Peyer's patch (tissue), 4 donors: ENCODE measurements around the gene RNF225. TPM values are rescaled to one million over a fixed set of nuclear protein-coding genes. Genes with fewer than 3 reads are reported as not detected.

Source experiments
- DNase-seq, 3 donors: peaks; one replicate each; pipeline ENCODE4 v3.0.0-alpha.2; 2017 to 2019
- H3K27ac ChIP-seq, 4 donors: fragments of 200-600 bp; sonication (generic); one replicate each; pipeline ENCODE4 v1.5.1; 2016 to 2019
- H3K27me3 ChIP-seq, 2 donors: fragments of 200-600 bp; sonication (generic); one replicate each; pipeline ENCODE4 v1.5.1; 2019
- H3K36me3 ChIP-seq, 3 donors: fragments of 200-600 bp; sonication (generic); one replicate each; pipeline ENCODE4 v1.5.1; 2016 to 2019
- H3K4me1 ChIP-seq, 4 donors: fragments of 200-600 bp; sonication (generic); one replicate each; pipeline ENCODE4 v1.5.1; 2016 to 2019
- H3K4me3 ChIP-seq, 4 donors: fragments of 200-600 bp; sonication (generic); 1 replicate in 3 of 4; 2 replicates in 1 of 4; pipeline ENCODE4 v1.5.1; 2016 to 2019; ENCODE audit warnings: mild to moderate bottlenecking in 1 of 4
- H3K9me3 ChIP-seq, 4 donors: fragments of 200-600 bp; sonication (generic); one replicate each; pipeline ENCODE4 v1.5.1; 2016 to 2019; ENCODE audit warnings: mild to moderate bottlenecking in 1 of 4
- POLR2A ChIP-seq, 2 donors: fragments of 450-650 bp; IDR thresholded peaks; one replicate each; pipeline ENCODE4 v1.5.1; 2017; ENCODE audit warnings: antibody characterized with exemption in 2 of 2, mild to moderate bottlenecking in 2 of 2, moderate library complexity in 2 of 2
- total RNA-seq, 4 donors: library from RNA; depleted of rRNA; stranded (reverse); fragments of >200 nt; gene quantifications; one replicate each; pipeline ENCODE4 v1.1.0, GENCODE V29; 2016
- TF ChIP-seq, protein P1 (sequence below), 6 experiments: fragments of 450-650 bp in 4 of 6; fragments of 200-600 bp in 2 of 6; sonication (generic) in 1 of 6; IDR thresholded peaks; one replicate each; pipeline ENCODE4 v1.5.1; 2017 to 2019; ENCODE audit warnings: antibody characterized with exemption in 6 of 6, mild to moderate bottlenecking in 3 of 6, moderate library complexity in 1 of 6

The RNF225 gene
- total RNA-seq, 4 donors from 2014 or later = not detected

DNA sequence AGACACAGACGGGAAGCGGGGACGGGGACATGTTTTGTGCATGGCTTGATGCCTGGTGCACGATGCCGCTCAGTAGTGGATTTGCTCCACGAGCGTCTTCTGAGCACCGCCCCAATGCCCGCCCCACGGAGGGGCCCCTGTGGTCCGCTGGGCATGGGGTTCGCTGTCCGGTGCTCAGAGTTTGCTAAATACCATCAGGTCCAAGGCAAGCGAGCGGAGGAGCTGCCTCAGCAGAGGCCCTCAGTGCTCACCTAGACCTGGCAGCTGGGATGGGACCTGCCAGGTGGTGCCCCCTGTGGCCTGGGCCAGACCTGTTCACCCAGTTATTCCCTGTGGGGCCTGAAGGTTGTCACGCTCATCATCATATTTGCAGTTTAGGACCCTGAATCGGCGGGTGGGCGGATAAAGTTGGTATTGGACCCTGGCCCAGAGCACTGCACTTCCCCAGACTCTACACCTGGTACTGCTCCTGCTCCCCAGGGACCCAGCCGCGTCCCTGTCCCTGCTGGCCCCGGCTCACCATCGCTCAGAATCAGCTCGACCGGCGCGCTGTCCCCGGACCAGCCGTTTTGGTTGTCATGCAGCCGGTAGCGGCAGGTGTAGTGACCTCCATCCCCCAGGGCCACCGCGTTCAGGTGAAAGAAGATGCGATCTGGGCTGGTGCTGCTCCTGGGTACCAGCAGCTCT lies 44.4 kb upstream of the RNF225 start:
- H3K27me3 ChIP-seq = no peaks in the 10 kb centered on the region
- no peak for TF ChIP-seq POLR2A (IDR thresholded peaks at IDR 0.05)
- TF ChIP-seq, protein P1, sequence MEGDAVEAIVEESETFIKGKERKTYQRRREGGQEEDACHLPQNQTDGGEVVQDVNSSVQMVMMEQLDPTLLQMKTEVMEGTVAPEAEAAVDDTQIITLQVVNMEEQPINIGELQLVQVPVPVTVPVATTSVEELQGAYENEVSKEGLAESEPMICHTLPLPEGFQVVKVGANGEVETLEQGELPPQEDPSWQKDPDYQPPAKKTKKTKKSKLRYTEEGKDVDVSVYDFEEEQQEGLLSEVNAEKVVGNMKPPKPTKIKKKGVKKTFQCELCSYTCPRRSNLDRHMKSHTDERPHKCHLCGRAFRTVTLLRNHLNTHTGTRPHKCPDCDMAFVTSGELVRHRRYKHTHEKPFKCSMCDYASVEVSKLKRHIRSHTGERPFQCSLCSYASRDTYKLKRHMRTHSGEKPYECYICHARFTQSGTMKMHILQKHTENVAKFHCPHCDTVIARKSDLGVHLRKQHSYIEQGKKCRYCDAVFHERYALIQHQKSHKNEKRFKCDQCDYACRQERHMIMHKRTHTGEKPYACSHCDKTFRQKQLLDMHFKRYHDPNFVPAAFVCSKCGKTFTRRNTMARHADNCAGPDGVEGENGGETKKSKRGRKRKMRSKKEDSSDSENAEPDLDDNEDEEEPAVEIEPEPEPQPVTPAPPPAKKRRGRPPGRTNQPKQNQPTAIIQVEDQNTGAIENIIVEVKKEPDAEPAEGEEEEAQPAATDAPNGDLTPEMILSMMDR (IDR thresholded peaks at IDR 0.05) = no peak
- peaks cover 0 to 13% (median 4%) of the 10 kb centered on the region in 4 donors for H3K4me1 ChIP-seq
- H3K4me3 ChIP-seq = no peak overlapping the region
- no peak for DNase-seq
- no peaks in the 10 kb centered on the region for H3K9me3 ChIP-seq
- H3K27ac ChIP-seq = no peak overlapping the region
- no peaks in the 10 kb centered on the region for H3K36me3 ChIP-seq

DNA sequence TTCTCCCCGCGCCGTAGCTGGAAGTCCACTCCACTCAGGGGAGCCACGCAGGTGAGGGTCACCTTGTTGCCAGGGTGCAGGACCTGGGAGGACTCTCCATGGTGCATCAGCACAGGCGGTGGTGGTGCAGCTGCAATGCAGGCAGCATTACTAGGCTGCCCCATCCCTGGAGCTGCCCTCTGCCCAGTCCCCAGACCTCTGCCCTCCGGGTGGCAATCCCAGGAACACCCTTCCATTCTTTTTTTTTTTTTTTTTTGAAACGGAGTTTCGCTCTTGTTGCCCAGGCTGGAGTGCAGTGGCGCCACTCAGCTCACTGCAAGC lies 43.9 kb upstream of the RNF225 start:
- H3K36me3 ChIP-seq = no peaks in the 10 kb centered on the region
- no peak for TF ChIP-seq POLR2A (IDR thresholded peaks at IDR 0.05)
- TF ChIP-seq, protein P1 (IDR thresholded peaks at IDR 0.05) = no peak
- H3K4me3 ChIP-seq = no peak overlapping the region
- no peak overlapping the region for H3K27ac ChIP-seq
- peaks cover 0 to 17% (median 6%) of the 10 kb centered on the region in 4 donors for H3K4me1 ChIP-seq
- no peaks in the 10 kb centered on the region for H3K27me3 ChIP-seq
- DNase-seq = no peak
- no peaks in the 10 kb centered on the region for H3K9me3 ChIP-seq

DNA sequence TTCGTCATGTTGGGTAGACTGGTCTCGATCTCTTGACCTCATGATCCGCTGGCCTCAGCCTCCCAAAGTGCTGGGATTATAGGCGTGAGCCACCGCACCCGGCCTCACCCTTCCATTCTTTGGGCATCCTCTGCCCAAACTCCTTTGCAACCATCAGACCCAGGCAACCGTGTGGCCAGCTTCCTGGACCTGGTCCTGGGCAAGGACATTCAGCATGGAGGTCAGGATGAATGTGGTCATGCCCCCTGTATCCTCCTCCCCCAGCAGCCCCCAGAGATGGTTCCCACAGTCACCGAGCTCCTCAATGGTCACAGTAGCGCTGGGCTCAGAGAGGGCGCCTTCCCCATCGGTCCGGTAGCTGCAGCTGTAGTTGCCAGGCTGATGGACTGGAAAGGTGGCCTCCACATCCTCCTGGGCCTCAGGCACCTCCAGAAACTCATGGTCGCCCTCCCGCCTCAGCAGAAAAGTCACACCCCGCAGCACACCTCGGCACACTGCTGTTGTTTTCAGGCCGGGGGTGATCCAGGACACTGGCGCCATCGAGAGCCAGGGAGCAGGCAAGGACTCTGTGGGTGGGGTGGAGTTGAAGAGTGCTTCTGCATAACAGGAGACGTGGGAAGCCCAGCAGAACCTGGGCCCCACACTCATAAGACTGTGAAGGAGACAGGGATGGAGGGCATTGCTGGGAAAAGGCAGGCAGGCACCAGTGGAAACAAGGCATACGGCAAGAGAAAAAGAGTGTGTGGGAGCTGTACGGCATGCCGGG lies 43.3 kb upstream of the RNF225 start:
- H3K9me3 ChIP-seq = no peaks in the 10 kb centered on the region
- no peaks in the 10 kb centered on the region for H3K36me3 ChIP-seq
- DNase-seq = no peak
- TF ChIP-seq POLR2A (IDR thresholded peaks at IDR 0.05) = no peak
- no peak overlapping the region for H3K27ac ChIP-seq
- no peak overlapping the region for H3K4me3 ChIP-seq
- H3K27me3 ChIP-seq = no peaks in the 10 kb centered on the region
- peaks cover 0 to 24% (median 10%) of the 10 kb centered on the region in 4 donors for H3K4me1 ChIP-seq

DNA sequence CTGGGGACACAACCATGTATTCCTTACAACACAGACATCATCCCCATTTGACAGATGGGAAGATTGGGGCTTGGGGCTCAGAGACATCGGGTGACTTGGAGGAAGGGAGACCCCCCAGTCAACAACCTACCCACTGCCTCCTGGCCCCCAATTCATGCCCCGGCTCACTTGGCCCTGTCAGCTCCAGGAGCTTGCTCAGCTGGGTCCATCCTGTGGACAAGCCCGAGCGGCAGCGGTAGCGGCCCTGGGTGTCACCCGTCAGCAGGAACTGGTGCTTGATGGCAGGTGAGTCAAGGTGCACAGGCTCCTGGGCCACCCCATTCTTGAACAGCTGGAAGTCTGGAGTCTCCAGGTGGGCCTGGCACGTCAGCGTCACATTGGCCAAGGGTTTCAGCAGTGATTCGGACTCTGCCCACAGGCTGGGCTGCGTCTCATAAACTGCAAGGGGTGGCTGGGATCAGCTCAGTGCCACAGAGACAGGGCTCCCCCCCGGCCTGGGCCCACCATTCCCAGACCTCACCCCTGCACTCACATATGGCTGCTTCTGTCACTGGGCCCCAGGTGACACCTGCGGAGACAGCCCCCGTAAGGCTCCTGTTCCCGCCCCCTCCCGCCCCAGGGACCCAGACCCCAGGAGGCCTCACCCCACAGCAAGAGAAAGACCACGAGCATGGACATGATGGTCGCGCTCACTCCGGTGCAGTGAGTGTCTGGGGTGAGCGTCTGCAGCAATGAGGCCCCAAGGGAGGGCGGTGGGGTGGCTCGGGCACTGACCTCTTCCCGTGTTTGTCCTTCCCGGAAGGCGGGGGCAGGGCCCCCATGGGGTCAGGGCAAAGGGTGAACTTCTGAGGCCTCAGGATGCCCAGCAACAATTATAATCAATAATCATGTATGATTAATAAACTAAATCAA lies 42.4 kb upstream of the RNF225 start, which contains the start of gene A1BG:
Gene A1BG, minus strand, starts transcription at position 733 of the 912 bp plus-strand sequence. Its CDS starts 55 bp downstream, at position 678.
- Histone ChIP-seq H3K4me3 (no peak within 1 kb of the TSS), H3K36me3 (no peaks in the 10 kb centered on the region), H3K9me3 (no peaks in the 10 kb centered on the region), H3K4me1 (peaks cover 0 to 25% (median 13%) of the 10 kb centered on the region in 4 donors), H3K27me3 (no peaks in the 10 kb centered on the region), H3K27ac (no peak within 1 kb of the TSS)
- no peak for DNase-seq
- TF ChIP-seq POLR2A (IDR thresholded peaks at IDR 0.05) = no peak
- TF ChIP-seq, protein P1 (IDR thresholded peaks at IDR 0.05) = no peak

DNA sequence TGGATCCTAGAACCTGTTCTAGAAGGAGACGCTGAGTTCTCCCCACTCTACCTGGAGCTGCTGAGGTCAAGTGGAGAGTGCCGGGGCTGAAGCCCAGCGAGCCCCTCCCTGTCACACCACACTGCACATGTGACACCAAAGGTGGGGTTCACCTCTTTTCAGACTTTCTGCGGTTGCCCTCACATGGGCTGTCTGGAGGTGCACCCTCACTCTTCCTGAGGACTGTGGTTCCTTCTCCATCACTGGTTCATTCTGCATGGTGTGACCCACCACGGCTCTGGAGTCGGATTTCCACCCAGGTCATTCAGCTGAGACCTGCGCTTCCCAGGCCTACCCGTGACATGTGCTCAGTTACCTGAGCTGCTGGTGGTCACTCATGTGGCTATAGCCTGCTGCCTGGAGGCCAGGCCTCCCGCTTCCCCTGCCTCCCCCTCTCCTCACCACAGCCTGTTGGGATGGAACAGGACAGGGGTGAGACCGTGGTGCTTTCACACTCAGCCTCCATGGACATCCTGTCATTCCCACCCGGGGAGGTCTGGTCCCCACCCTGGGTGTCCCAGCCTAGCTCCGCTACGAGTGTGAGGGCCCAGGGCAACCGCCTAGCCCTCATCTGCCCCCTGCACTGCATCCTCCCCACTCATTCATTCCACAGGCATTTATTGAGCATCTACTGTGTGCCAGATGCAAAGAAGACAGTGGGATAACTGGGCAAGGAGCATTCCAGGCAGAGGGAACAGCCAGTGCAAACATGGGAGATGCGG lies 41.6 kb upstream of the RNF225 start:
- Histone ChIP-seq H3K4me1 (peaks cover 0 to 25% (median 13%) of the 10 kb centered on the region in 4 donors), H3K9me3 (no peaks in the 10 kb centered on the region), H3K36me3 (no peaks in the 10 kb centered on the region), H3K4me3 (no peak overlapping the region), H3K27ac (no peak overlapping the region), H3K27me3 (no peaks in the 10 kb centered on the region)
- no peak for DNase-seq
- TF ChIP-seq, protein P1 (IDR thresholded peaks at IDR 0.05) = no peak
- no peak for TF ChIP-seq POLR2A (IDR thresholded peaks at IDR 0.05)
